SHP77 (cell line): ENCODE data around the gene QPCTL.
"Not testable (repeated sequence)": the region's sequence is repeated elsewhere in the genome, so short reads cannot be mapped to it uniquely, and the experiment has no call there.

Experiments used
- DNase-seq, 2 experiments: peaks; one replicate each; lab custom pipeline; 2025; lab: John Stamatoyannopoulos, UW

The QPCTL gene

GRCh38 chr19:45676851-45677263 lies 15.6 kb upstream of the QPCTL start:
- DNase-seq, result no peak

GRCh38 chr19:45677351-45678230 lies 14.9 kb upstream of the QPCTL start:
- DNase-seq, result no peak

DNA sequence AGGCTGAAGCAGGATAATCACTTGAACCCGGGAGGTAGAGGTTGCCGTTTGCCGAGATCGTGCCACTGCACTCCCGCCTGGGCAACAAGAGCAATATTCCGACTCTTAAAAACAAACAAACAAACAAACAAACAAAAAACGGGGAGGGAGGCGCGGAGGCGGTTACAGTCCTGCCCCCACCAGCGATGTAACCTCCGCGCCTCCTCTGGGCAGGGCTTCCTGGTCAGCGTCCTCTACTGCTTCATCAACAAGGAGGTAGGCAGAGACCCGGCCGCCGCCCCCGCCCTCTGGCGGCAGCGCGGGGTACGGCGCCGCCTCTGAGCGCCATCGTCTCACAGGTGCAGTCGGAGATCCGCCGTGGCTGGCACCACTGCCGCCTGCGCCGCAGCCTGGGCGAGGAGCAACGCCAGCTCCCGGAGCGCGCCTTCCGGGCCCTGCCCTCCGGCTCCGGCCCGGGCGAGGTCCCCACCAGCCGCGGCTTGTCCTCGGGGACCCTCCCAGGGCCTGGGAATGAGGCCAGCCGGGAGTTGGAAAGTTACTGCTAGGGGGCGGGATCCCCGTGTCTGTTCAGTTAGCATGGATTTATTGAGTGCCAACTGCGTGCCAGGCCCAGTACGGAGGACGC lies 11.0 kb upstream of the QPCTL start:
- peak; percentile 57 to 75 for DNase-seq

DNA sequence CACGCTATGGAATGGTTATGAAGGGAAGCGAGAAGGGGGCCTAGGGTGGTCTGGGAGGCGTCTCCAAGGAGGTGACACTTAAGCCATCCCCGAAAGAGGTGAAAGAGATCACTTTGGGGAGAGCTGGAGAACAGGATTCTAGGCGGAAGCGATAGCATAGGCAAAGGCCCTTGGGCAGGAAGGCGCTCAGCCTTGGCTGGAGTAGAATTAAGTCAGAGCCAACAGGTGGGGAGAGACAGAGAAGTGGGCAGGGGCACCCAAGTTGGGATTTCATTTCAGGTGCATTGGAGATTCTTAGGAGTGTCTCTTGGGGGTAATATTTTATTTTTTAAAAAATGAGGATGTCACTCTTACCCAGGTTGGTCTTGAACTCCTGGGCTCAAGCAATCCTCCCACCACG lies 10.3 kb upstream of the QPCTL start:
- DNase-seq, result no peak

- no peak for DNase-seq
Observed at GRCh38 chr19:45682908-45683307, 9.6 kb upstream of the QPCTL start.

- not testable (repeated sequence) for DNase-seq
Observed at GRCh38 chr19:45685045-45685444, 7.4 kb upstream of the QPCTL start.

GRCh38 chr19:45687599-45687998 lies 4.9 kb upstream of the QPCTL start:
- DNase-seq, result no peak

DNA sequence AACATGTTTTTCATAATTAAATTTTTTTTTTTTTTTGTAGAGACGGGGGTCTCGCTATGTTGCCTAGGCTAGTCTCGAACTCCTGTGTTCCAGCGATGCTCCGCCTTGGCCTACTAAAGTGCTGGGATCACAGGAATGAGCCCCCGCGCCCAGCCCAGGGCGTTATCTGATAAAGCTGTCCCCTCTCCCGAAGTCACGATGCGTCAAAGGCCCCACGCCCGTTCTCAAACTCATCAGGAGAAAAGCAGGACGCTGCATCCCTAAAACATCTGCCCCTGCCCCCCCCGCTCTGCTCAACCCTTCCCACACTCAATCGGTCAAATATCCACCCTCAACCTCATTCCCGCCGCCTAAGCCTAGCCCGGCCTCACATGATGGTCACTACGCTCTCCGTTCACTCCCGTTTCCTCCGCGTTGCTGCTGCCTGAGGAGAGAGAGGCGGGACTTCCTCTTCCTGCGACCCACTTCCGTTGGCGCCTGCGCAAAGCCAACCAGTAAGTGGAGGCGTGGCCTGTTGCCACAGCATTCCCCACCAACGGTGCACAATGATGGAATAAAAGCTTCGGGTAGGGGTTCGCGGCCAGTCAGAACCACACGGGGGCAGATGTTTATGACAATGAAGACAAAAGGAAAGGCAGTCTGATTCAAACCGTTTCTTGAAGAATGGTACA lies 815 bp upstream of the QPCTL start, which contains the start of gene SNRPD2:
TSS of gene SNRPD2 (minus strand) at position 438 of the 671 bp plus-strand sequence. CDS start at position 373, 65 bp downstream.
- DNase-seq, result peak; percentile 89 to 90

DNA sequence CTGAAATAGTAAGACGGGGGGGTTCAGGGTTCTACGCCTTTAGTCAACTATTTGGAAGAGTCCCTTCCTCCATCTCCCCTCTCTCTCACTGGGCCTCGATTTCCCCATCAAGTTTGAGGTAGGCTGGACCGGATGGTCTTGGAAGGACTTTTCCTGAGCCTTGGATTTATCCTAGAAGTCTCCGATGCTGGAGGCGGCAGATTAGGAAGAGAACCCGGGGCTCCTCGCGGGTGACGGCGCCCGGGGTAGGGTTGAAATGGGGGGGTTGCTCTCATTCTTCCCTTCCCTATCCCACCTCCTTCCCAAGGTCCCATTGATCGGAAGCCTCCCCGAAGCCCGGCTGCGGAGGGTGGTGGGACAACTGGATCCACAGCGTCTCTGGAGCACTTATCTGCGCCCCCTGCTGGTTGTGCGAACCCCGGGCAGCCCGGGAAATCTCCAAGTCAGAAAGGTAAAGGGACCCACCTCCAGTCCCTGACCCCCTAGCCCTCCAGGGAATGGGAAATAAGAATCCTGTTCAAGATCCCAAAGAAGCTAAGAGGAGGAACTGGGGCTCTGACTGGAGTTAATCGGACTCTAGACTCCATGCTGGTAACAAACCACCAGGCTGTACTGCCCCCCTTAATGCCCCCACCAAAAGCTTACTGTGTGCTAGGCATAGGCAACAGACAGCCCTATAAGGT lies 781 bp downstream of the QPCTL start:
- DNase-seq, result peak; percentile 48 to 76

DNA sequence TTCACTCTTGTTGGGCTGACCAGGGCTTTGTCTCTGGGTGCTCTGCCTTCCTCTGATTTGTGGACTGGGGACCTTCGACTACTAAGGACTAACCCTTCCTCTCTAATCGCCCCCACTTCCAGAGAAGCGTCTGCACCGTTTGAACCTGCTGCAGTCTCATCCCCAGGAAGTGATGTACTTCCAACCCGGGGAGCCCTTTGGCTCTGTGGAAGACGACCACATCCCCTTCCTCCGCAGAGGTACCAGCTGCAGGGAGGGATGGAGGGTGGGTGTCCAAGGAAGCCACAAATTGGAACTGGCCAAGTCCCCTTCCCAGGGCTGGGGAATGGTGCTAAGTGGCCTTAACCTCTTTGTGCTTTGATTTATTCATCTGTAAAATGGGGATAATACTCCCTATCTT lies 9.2 kb downstream of the QPCTL start:
- no peak for DNase-seq

GRCh38 chr19:45705115-45705514 lies 12.6 kb downstream of the QPCTL start:
- DNase-seq, result no peak

GRCh38 chr19:45705710-45706415 lies 13.4 kb downstream of the QPCTL start:
- DNase-seq, result no peak

- DNase-seq, result no peak
Observed at GRCh38 chr19:45710356-45711130, 18.1 kb downstream of the QPCTL start.

DNA sequence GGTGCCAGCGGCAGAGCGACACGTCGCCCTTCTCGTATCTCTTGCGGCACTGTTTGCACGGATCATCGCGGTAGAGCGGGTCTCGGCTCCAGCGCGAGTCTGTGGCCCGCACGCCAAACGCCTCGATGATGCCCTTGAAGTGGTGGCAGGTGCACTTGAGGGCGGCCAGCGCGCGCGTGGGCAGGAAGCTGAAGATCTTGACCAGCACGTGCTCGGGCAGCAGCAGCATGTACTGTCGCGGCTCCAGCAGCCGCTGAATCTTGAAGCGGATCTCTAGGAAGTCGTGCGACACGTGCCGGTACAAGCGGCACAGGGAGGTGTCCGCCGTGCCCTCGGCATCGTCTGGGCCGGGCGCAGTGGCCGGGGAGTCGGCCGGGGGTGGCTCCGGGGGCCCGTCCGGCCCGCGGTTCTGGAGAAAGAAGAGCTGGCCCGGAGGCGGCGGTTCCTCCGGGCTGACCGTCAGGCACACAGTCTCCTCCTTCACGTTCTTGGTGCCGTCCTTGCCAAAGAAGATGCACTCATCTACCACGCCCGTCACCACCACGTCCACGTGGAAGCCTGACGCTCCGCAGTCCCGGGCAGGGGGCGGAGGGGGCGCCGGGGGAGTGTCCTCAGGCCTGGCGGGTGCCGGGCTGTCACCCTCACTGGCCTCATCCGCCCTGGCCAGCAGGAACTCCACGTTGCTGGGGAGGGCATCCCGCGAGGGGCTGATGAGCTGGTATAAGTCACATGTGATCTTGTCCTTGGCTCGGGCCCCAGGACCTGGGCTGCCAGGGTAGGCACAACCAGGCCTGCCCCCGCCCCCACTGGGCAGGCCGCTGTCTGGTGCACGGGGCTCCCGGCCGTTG lies 19.6 kb downstream of the QPCTL start:
- DNase-seq, result no peak

- DNase-seq, result no peak
Observed at GRCh38 chr19:45712699-45713067, 20.2 kb downstream of the QPCTL start.

GRCh38 chr19:45713141-45713540 lies 20.7 kb downstream of the QPCTL start:
- DNase-seq, result no peak

- no peak for DNase-seq
Observed at GRCh38 chr19:45715139-45715538, 22.7 kb downstream of the QPCTL start.

DNA sequence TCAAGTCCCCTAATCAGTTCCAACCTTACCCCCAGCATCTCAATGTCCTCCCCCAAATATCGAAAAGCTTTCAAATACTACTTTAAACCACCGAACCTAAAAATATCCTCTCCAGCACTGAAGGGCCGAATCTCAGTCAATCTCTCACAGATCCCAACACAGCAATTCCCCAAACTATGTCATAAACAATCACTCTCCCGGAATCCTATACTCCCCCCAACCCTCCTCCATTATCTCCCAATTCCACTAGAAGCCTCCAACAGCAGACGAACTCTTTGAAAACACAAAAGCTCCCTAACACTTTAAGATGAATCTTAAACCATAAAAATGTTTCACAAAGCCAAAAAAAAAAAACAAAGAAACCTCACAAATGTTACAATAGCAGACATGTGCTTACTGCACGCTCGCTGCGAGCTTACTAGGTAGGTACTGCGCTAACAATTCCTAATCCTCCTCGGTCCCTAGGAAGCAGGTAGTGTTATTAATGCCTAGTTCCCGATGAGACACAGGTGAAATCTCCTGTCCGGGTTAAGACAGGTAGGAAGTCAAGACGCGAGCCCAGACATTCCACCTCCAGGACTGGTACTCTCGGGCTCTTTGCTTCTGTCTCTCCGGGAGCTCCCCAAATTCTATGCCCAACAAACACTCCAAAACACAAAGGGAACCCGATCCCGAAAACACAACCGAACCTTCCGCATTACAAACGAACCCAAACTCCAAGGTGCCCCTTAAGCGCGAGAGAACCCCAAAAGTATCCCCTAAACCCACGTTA lies 24.1 kb downstream of the QPCTL start:
- no peak for DNase-seq
